Fibroblast of mammary gland (primary cell): ENCODE data around the gene P2RX7.
"Not testable (repeated sequence)": the region's sequence is repeated elsewhere in the genome, so short reads cannot be mapped to it uniquely, and the experiment has no call there.

Experiments
- DNase-seq: peaks from one replicate; pipeline ENCODE4 v3.0.0-alpha.2; 2010; ENCODE audit warnings: low read depth
- H3K4me3 ChIP-seq: 2 replicates; pipeline ENCODE4 v1.5.1; 2011; ENCODE audit warnings: low read depth, mild to moderate bottlenecking, low read length, moderate library complexity; ENCODE audit not compliant: control insufficient read depth
- CTCF ChIP-seq: conservative IDR thresholded peaks from 2 replicates; pipeline ENCODE4 v1.5.1; 2011; ENCODE audit warnings: low read depth, low read length, inconsistent platforms; ENCODE audit not compliant: control insufficient read depth, insufficient read depth

Gene P2RX7

DNA sequence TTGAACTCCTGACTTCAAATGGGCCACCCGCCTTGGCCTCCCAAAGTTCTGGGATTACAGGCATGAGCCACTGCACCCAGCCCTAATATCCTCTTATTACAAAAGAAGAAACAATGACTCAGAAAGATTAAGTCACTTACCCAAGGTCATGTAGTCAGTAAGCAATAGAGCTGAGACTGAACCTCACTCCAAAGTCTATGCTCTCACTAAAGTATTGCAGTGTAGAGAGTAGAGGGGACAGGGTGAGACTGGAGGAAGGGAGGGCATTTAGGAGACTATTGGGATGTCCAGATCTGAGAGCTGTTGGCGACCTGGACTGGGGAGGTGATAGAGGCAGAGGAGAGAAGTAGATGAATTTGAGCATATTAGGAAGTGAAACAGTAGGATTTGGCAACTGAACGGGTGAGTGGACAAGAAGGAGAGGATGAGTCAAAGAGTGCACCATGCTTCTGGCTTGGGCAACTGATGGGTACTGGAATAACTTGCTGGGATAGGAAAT is 11.8 kb downstream of the P2RX7 start:
- DNase-seq: peak; percentile 63
- H3K4me3 ChIP-seq: no peak overlapping the region
- TF ChIP-seq CTCF: no peak

DNA sequence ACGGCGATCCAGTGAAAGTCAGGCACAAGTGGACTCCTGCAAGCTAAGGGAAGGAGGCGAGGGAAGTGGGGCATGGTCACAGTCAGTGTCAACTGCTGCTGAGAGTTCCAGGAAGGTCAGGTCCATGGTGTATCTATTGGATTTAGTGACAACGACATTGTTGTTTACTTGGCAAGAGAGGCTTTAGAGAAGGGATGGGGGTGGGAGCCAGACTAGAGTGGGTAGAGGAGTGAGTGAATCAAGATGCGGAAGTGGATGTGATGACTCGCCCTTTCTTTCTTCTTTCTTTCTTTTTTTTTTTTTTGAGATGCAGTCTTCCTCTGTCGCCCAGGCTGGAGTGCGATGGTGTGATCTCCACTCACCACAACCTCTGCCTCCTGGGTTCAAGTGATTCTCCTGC is 12.5 kb downstream of the P2RX7 start:
- no peak overlapping the region for H3K4me3 ChIP-seq
- TF ChIP-seq CTCF: no peak
- DNase-seq: peak; percentile 28

DNA sequence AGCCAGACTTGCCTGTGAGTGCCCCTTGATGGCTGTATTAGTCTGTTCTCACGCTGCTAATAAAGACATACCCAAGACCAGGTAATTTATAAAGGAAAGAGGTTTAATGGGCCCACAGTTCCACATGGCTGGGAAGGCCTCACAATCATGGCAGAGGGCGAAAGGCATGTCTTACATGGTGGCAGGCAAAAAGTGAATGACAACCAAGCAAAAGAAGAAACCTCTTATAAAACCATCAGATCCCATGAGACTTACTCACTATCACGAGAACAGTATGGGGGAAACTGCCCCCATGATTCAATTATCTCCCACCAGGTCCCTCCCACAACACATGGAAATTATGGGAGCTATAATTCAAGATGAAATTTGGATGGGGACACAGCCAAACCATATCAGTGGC is 16.6 kb downstream of the P2RX7 start:
- not testable (repeated sequence) for H3K4me3 ChIP-seq, DNase-seq

GRCh38 chr12:121154793-121155375 is 22.2 kb downstream of the P2RX7 start:
- DNase-seq: no peak
- TF ChIP-seq CTCF: no peak
- no peak overlapping the region for H3K4me3 ChIP-seq

DNA sequence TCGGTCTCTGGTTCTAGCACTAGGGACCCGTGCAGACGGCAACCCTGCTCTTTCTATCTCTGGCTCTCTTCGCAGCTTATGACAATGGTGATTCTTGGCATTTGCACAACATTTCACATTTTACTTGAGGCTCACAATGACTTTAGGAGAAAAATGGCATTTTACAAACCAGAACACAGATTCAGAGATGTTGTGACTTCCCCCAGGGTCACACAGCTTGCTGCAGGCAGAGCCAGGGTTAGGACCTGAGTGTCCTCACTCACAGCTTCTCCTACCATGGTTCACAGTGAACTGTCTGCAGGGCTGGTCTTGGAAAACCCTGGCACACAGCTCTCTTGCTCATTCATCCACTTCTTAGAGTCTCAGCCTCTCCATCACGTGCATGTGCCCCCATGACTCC is 23.7 kb downstream of the P2RX7 start:
- DNase-seq: no peak
- H3K4me3 ChIP-seq: no peak overlapping the region
- TF ChIP-seq CTCF: no peak

DNA sequence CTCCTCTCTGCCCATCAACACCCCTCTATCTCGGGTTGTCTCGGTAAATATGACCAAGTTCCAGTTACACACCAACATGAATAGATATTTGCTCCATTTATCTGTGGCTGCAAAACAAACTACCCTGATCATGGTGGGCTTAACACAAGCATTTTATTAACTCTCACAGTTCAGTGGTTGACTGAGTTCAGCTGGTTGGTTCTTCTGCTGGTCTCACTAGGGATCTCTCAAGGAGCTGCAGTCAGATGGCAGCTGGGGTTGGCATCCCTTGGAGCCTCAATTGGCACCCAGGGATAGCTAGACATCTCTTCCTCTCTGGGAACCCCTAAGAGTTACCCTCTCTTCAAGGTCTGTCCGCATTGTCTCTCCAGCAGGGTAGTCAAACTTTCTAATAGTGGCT is 25.4 kb downstream of the P2RX7 start:
- DNase-seq: no peak
- TF ChIP-seq CTCF: no peak
- H3K4me3 ChIP-seq: no peak overlapping the region

DNA sequence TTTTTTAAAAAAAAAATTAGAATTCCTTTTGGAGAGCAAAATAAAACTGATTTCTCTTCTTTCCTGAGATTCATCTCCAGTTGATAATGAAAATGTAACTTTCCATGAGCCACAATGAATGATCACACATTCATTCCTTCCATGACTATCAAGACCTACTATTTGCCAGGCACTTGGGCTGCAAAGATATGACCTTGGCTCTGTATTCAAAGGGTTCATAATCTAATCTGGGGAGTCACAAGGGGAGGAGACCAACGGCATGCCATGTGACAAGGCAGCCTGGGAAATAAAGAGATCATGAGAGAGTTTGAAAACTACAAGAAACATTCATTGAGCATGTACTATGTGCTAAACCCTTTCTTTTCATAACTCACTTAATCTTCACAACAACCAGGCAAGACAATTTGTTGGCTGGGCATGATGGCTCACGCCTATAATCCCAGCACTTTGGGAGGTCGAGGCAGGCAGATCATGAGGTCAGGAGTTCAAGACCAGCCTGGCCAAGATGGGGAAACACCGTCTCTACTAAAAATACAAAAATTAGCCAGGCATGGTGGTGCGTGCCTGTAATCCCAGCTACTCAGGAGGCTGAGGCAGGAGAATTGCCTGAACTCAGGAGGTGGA is 26.2 kb downstream of the P2RX7 start:
- not testable (repeated sequence) for DNase-seq, H3K4me3 ChIP-seq
